AG09309 (cell line): ENCODE results near the gene PEMT.

Experiments used
- DNase-seq: peaks from one replicate; pipeline ENCODE4 v3.0.0-alpha.2; 2010; ENCODE audit warnings: low read depth
- H3K4me3 ChIP-seq: 2 replicates; pipeline ENCODE4 v1.5.1; 2011; ENCODE audit warnings: mild to moderate bottlenecking, low read depth, low read length, moderate library complexity; ENCODE audit not compliant: control insufficient read depth
- CTCF ChIP-seq: IDR thresholded peaks from 2 replicates; pipeline ENCODE4 v1.5.1; 2011; ENCODE audit warnings: mild to moderate bottlenecking, low read depth, low read length, inconsistent platforms; ENCODE audit not compliant: insufficient read depth, control insufficient read depth; ENCODE audit errors: missing control alignments

Gene PEMT

GRCh38 chr17:17514361-17514992 lies 77.0 kb downstream of the PEMT start:
- no peak for DNase-seq
- H3K4me3 ChIP-seq, result no peak overlapping the region
- no peak for TF ChIP-seq CTCF

- TF ChIP-seq CTCF, result no peak
- H3K4me3 ChIP-seq, result no peak overlapping the region
- no peak for DNase-seq
These were observed 77.9 kb downstream of the PEMT start for GRCh38 chr17:17513626-17514025.

GRCh38 chr17:17512866-17513265 lies 78.6 kb downstream of the PEMT start:
- no peak for TF ChIP-seq CTCF
- H3K4me3 ChIP-seq, result no peak overlapping the region
- no peak for DNase-seq

GRCh38 chr17:17511881-17512858 lies 79.3 kb downstream of the PEMT start:
- peak; percentile 87 for DNase-seq
- TF ChIP-seq CTCF, result peak; percentile 8
- H3K4me3 ChIP-seq, result no peak overlapping the region

- no peak overlapping the region for H3K4me3 ChIP-seq
These were observed 80.2 kb downstream of the PEMT start for GRCh38 chr17:17511293-17511741.

More at GRCh38 chr17:17511293-17511741, 80.2 kb downstream of the PEMT start:
- TF ChIP-seq CTCF, result no peak
- DNase-seq, result no peak
